Neural cell (in vitro differentiated cells): Measurements from ENCODE around the gene FANCB. TPM values are rescaled to one million over a fixed set of nuclear protein-coding genes. Genes with fewer than 3 reads are reported as not detected.

Experiments
- H2AFZ ChIP-seq: fragments of 200-600, 300-800 bp; sonication (generic), shearing (Covaris generic); 2 replicates; pipeline ENCODE4 v1.6.0; 2014; ENCODE audit warnings: low read depth, mild to moderate bottlenecking, antibody characterized with exemption, low read length, moderate library complexity
- H3F3A ChIP-seq: fragments of 200-600 bp; shearing (Covaris generic); 2 replicates; pipeline ENCODE4 v1.6.1; 2016; ENCODE audit warnings: mild to moderate bottlenecking, moderate library complexity, mixed read lengths, antibody characterized with exemption, low read length; ENCODE audit not compliant: insufficient read depth, poor library complexity, severe bottlenecking
- H3K27ac ChIP-seq: fragments of 200-600, 300-800 bp; sonication (generic), shearing (Covaris generic); 2 replicates; pipeline ENCODE4 v1.5.1; 2014; ENCODE audit warnings: mild to moderate bottlenecking, low read length, moderate library complexity
- H3K27me3 ChIP-seq: fragments of 300-800, 200-600 bp; sonication (generic), shearing (Covaris generic); 2 replicates; pipeline ENCODE4 v1.6.0; 2014; ENCODE audit warnings: mild to moderate bottlenecking, low read depth, low read length, moderate library complexity; ENCODE audit not compliant: insufficient read depth
- H3K36me3 ChIP-seq: fragments of 300-800, 200-600 bp; sonication (generic), shearing (Covaris generic); 2 replicates; pipeline ENCODE4 v1.5.1; 2014; ENCODE audit warnings: mild to moderate bottlenecking, antibody characterized with exemption, low read length, moderate library complexity; ENCODE audit not compliant: insufficient read depth
- H3K4me2 ChIP-seq: fragments of 300-800, 200-600 bp; sonication (generic), shearing (Covaris generic); 2 replicates; pipeline ENCODE4 v1.6.0; 2014; ENCODE audit warnings: mild to moderate bottlenecking, low read length
- H3K4me3 ChIP-seq: fragments of 300-800, 200-600 bp; sonication (generic), shearing (Covaris generic); 2 replicates; pipeline ENCODE4 v1.5.1; 2014; ENCODE audit warnings: mild to moderate bottlenecking, low read length, moderate library complexity
- H3K79me2 ChIP-seq: fragments of 200-600 bp; shearing (Covaris generic); replicated peaks from 2 replicates; pipeline ENCODE4 v1.6.0; 2014; ENCODE audit warnings: mild to moderate bottlenecking, low read length, moderate library complexity; ENCODE audit not compliant: insufficient read depth
- H3K9ac ChIP-seq: fragments of 300-800, 200-600 bp; sonication (generic), shearing (Covaris generic); 2 replicates; pipeline ENCODE4 v1.6.1; 2016; ENCODE audit warnings: mild to moderate bottlenecking, low read length, mixed read lengths
- H3K9me2 ChIP-seq: fragments of 200-600 bp; shearing (Covaris generic); 2 replicates; pipeline ENCODE4 v1.6.1; 2016; ENCODE audit warnings: mild to moderate bottlenecking, low read length, mixed read lengths; ENCODE audit not compliant: insufficient read depth
- H3K9me3 ChIP-seq: fragments of 200-600, 300-800 bp; sonication (generic), shearing (Covaris generic); 2 replicates; pipeline ENCODE4 v1.6.1; 2016; ENCODE audit warnings: mild to moderate bottlenecking, mixed run types, low read length, moderate library complexity, mixed read lengths
- H4K20me1 ChIP-seq: fragments of 200-600 bp; shearing (Covaris generic); 2 replicates; pipeline ENCODE4 v1.6.1; 2016; ENCODE audit warnings: mild to moderate bottlenecking, mixed run types; ENCODE audit not compliant: insufficient read depth
- CTCF ChIP-seq: fragments of 450-650 bp; IDR thresholded peaks from 2 replicates; pipeline ENCODE4 v1.5.1; 2014; ENCODE audit warnings: antibody characterized with exemption, mild to moderate bottlenecking, moderate library complexity; ENCODE audit not compliant: poor library complexity, severe bottlenecking
- EP300 ChIP-seq: fragments of 450-650 bp; conservative IDR thresholded peaks from 2 replicates; pipeline ENCODE4 v1.6.1; 2014; ENCODE audit warnings: antibody characterized with exemption, mild to moderate bottlenecking, moderate library complexity; ENCODE audit not compliant: poor library complexity, severe bottlenecking
- EZH2 ChIP-seq: fragments of 200-600, 300-800 bp; shearing (Covaris generic), sonication (generic); IDR thresholded peaks from 2 replicates; pipeline ENCODE4 v1.6.1; 2014; ENCODE audit warnings: antibody characterized with exemption, low read length, borderline replicate concordance, mild to moderate bottlenecking; ENCODE audit not compliant: insufficient read depth, poor library complexity, severe bottlenecking
- MXI1 ChIP-seq: fragments of 450-650 bp; conservative IDR thresholded peaks from 2 replicates; pipeline ENCODE4 v1.6.1; 2014; ENCODE audit warnings: antibody characterized with exemption, mild to moderate bottlenecking; ENCODE audit not compliant: poor library complexity, severe bottlenecking
- POLR2AphosphoS5 ChIP-seq: IDR thresholded peaks from 2 replicates; pipeline ENCODE4 v1.6.1; 2012
- RAD21 ChIP-seq: fragments of 450-650 bp; conservative IDR thresholded peaks from 2 replicates; pipeline ENCODE4 v1.6.1; 2014; ENCODE audit warnings: antibody characterized with exemption, mild to moderate bottlenecking, moderate library complexity
- REST ChIP-seq: IDR thresholded peaks from 2 replicates; pipeline ENCODE4 v1.6.1; 2012; ENCODE audit warnings: borderline replicate concordance
- SMC3 ChIP-seq: fragments of 450-650 bp; conservative IDR thresholded peaks from 2 replicates; pipeline ENCODE4 v1.6.1; 2014; ENCODE audit warnings: antibody characterized with exemption, mild to moderate bottlenecking, moderate library complexity; ENCODE audit not compliant: poor library complexity
- TAF1 ChIP-seq: IDR thresholded peaks from 2 replicates; pipeline ENCODE4 v1.6.1; 2012; ENCODE audit warnings: low read depth
- polyA plus RNA-seq: library from polyadenylated mRNA; depleted of rRNA; stranded (reverse); fragments of >200 nt; gene quantifications from 2 replicates; pipeline ENCODE4 v1.2.3, GENCODE V29; 2014

The FANCB gene
- polyA plus RNA-seq, 1 donor from 2014 or later: 0.17 TPM

GRCh38 chrX:14883826-14884225 is 11.0 kb upstream of the FANCB start:
- no peaks in the 10 kb centered on the region for H3K36me3 ChIP-seq
- H2AFZ ChIP-seq: no peak overlapping the region
- H3K9me3 ChIP-seq: no peaks in the 10 kb centered on the region
- no peaks in the 10 kb centered on the region for H3K27me3 ChIP-seq
- H3K9me2 ChIP-seq: no peaks in the 10 kb centered on the region
- H3K4me2 ChIP-seq: no peak overlapping the region
- no peak overlapping the region for H3K9ac ChIP-seq
- H3K4me3 ChIP-seq: no peak overlapping the region
- H3F3A ChIP-seq: no peaks in the 10 kb centered on the region
- no peak overlapping the region for H3K27ac ChIP-seq
- H3K79me2 ChIP-seq: no peaks in the 10 kb centered on the region
- H4K20me1 ChIP-seq: no peaks in the 10 kb centered on the region
- TF ChIP-seq REST: no peak
- no peak for TF ChIP-seq RAD21
- no peak for TF ChIP-seq TAF1
- no peak for TF ChIP-seq EP300
- TF ChIP-seq POLR2AphosphoS5: no peak
- no peak for TF ChIP-seq MXI1
- no peak for TF ChIP-seq SMC3
- TF ChIP-seq EZH2: no peak
- TF ChIP-seq CTCF: no peak

- Histone ChIP-seq H3K9ac (no peak overlapping the region), H3K9me2 (no peaks in the 10 kb centered on the region), H3K4me2 (no peak overlapping the region), H4K20me1 (no peaks in the 10 kb centered on the region), H3F3A (no peaks in the 10 kb centered on the region), H3K9me3 (no peaks in the 10 kb centered on the region), H3K27ac (no peak overlapping the region), H3K27me3 (no peaks in the 10 kb centered on the region), H2AFZ (no peak overlapping the region), H3K4me3 (no peak overlapping the region), H3K36me3 (no peaks in the 10 kb centered on the region), H3K79me2 (no peaks in the 10 kb centered on the region)
- TF ChIP-seq EZH2 (no peak), REST (no peak), SMC3 (no peak), TAF1 (no peak), RAD21 (no peak), POLR2AphosphoS5 (no peak), CTCF (no peak), EP300 (no peak), MXI1 (no peak)
Observed at GRCh38 chrX:14875624-14876023, 2.8 kb upstream of the FANCB start.
